CMK (cell line): Measurements from ENCODE around the gene ATG4C.

Experiments
- DNase-seq: peaks from one replicate; pipeline ENCODE4 v3.0.0-alpha.2; 2010; ENCODE audit warnings: low read depth

ATG4C gene

GRCh38 chr1:62841587-62842169 lies 57.7 kb downstream of the ATG4C start:
- DNase-seq, result peak; percentile 37

GRCh38 chr1:62844030-62844429 lies 60.1 kb downstream of the ATG4C start:
- no peak for DNase-seq

- no peak for DNase-seq
Measured at GRCh38 chr1:62849031-62849430, 65.1 kb downstream of the ATG4C start.

- no peak for DNase-seq
Measured at GRCh38 chr1:62852253-62852652, 68.3 kb downstream of the ATG4C start.

- DNase-seq, result no peak
Measured at GRCh38 chr1:62856960-62857359, 73.0 kb downstream of the ATG4C start.

- no peak for DNase-seq
Measured at GRCh38 chr1:62869217-62869754, 85.4 kb downstream of the ATG4C start.

- DNase-seq, result no peak
Measured at GRCh38 chr1:62870148-62870547, 86.2 kb downstream of the ATG4C start.

GRCh38 chr1:62875676-62876075 lies 91.7 kb downstream of the ATG4C start:
- DNase-seq, result no peak

- no peak for DNase-seq
Measured at GRCh38 chr1:62876535-62876934, 92.6 kb downstream of the ATG4C start.

- DNase-seq, result no peak
Measured at GRCh38 chr1:62877579-62877978, 93.6 kb downstream of the ATG4C start.

- DNase-seq, result no peak
Measured at GRCh38 chr1:62879962-62880361, 96.0 kb downstream of the ATG4C start.

- DNase-seq, result no peak
Measured at GRCh38 chr1:62882201-62883104, 98.5 kb downstream of the ATG4C start.

- no peak for DNase-seq
Measured at GRCh38 chr1:62884156-62884740, 100.3 kb downstream of the ATG4C start.

- no peak for DNase-seq
Measured at GRCh38 chr1:62887799-62888507, 104.0 kb downstream of the ATG4C start.

- DNase-seq, result no peak
Measured at GRCh38 chr1:62891956-62892562, 108.1 kb downstream of the ATG4C start.

- no peak for DNase-seq
Measured at GRCh38 chr1:62897788-62898187, 113.9 kb downstream of the ATG4C start.

- no peak for DNase-seq
Measured at GRCh38 chr1:62900566-62900965, 116.6 kb downstream of the ATG4C start.

GRCh38 chr1:62901650-62902049 lies 117.7 kb downstream of the ATG4C start:
- DNase-seq, result no peak

- no peak for DNase-seq
Measured at GRCh38 chr1:62903522-62903921, 119.6 kb downstream of the ATG4C start.

- no peak for DNase-seq
Measured at GRCh38 chr1:62903982-62904855, 120.3 kb downstream of the ATG4C start.

GRCh38 chr1:62904856-62905225 lies 120.9 kb downstream of the ATG4C start:
- no peak for DNase-seq
